Vagina (tissue), 2 donors: ENCODE results near the gene MMP1.

Source experiments
- CTCF ChIP-seq, 3 experiments: fragments of 450-650 bp in 2 of 3; fragments of 200-600 bp in 1 of 3; sonication (generic) in 1 of 3; IDR thresholded peaks; one replicate each; pipeline ENCODE4 v1.5.1; 2017 to 2019; ENCODE audit warnings: antibody characterized with exemption in 3 of 3, mild to moderate bottlenecking in 2 of 3, moderate library complexity in 2 of 3
- POLR2A ChIP-seq, 2 donors: fragments of 450-650 bp; IDR thresholded peaks; one replicate each; pipeline ENCODE4 v1.6.1; 2017; ENCODE audit warnings: antibody characterized with exemption in 2 of 2, mild to moderate bottlenecking in 2 of 2, moderate library complexity in 2 of 2
- POLR2AphosphoS5 ChIP-seq, 2 donors: sonication (generic); formaldehyde crosslinking; IDR thresholded peaks; one replicate each; pipeline ENCODE4 v1.9.0; 2017; ENCODE audit warnings: antibody characterized with exemption in 2 of 2, mild to moderate bottlenecking in 2 of 2, low read depth in 1 of 2; ENCODE audit not compliant: insufficient read depth in 1 of 2

- TF ChIP-seq CTCF (IDR thresholded peaks at IDR 0.05) (no peak), POLR2AphosphoS5 (IDR thresholded peaks at IDR 0.05; ENCODE audit: insufficient read depth in 1 of 2, low read depth in 1 of 2) (no peak), POLR2A (IDR thresholded peaks at IDR 0.05) (no peak)
These were observed 13.6 kb downstream of the MMP1 start for GRCh38 chr11:102784380-102784779.
